HL-60 (cell line): ENCODE measurements around the gene MYL7.

Experiments
- DNase-seq, 2 experiments: peaks; one replicate each; pipeline ENCODE4 v3.0.0-alpha.2; 2010 to 2020; ENCODE audit warnings: low read depth in 1 of 2, low spot score in 1 of 2
- H3K27ac ChIP-seq: fragments of 250-450 bp; sonication (Bioruptor Pico); replicated peaks from 2 replicates; pipeline ENCODE4 v1.5.1; 2020; ENCODE audit warnings: mild to moderate bottlenecking, moderate library complexity
- H3K27me3 ChIP-seq: fragments of 250-450 bp; sonication (Bioruptor Pico); 2 replicates; pipeline ENCODE4 v1.5.1; 2021; ENCODE audit warnings: mild to moderate bottlenecking, moderate library complexity; ENCODE audit not compliant: insufficient read depth, poor library complexity, severe bottlenecking
- H3K4me3 ChIP-seq: replicated peaks from 2 replicates; pipeline ENCODE4 v1.5.1; 2011; ENCODE audit warnings: mild to moderate bottlenecking, control low read depth, low read length; ENCODE audit not compliant: insufficient read depth
- CTCF ChIP-seq: IDR thresholded peaks from one replicate; pipeline ENCODE4 v1.5.1; 2011; ENCODE audit warnings: low read length, control low read depth, inconsistent platforms; ENCODE audit not compliant: insufficient read depth
- GABPA ChIP-seq: IDR thresholded peaks from 2 replicates; pipeline ENCODE4 v1.6.1; 2012; ENCODE audit warnings: low read depth
- POLR2AphosphoS5 ChIP-seq: IDR thresholded peaks from 2 replicates; pipeline ENCODE4 v1.6.1; 2012; ENCODE audit warnings: low read depth
- REST ChIP-seq: IDR thresholded peaks from 2 replicates; pipeline ENCODE4 v1.6.1; 2012; ENCODE audit warnings: low read depth; ENCODE audit not compliant: insufficient replicate concordance
- SPI1 ChIP-seq: IDR thresholded peaks from 2 replicates; pipeline ENCODE4 v1.6.1; 2012; ENCODE audit warnings: low read depth, mild to moderate bottlenecking, borderline replicate concordance

Gene MYL7

GRCh38 chr7:44107961-44108767 lies 33.0 kb downstream of the MYL7 start:
- TF ChIP-seq SPI1 (no peak), REST (no peak), POLR2AphosphoS5 (no peak), GABPA (no peak), CTCF (no peak)
- no peak overlapping the region for H3K4me3 ChIP-seq

GRCh38 chr7:44107116-44107960 lies 33.8 kb downstream of the MYL7 start:
- Histone ChIP-seq H3K27me3 (peaks cover 6% of the 10 kb centered on the region), H3K27ac (no peak overlapping the region), H3K4me3 (no peak overlapping the region)
- DNase-seq = no peak
- no peak for TF ChIP-seq GABPA
- no peak for TF ChIP-seq SPI1
- no peak for TF ChIP-seq POLR2AphosphoS5
- no peak for TF ChIP-seq CTCF
- TF ChIP-seq REST = no peak

More at GRCh38 chr7:44107961-44108767, 33.0 kb downstream of the MYL7 start:
- DNase-seq = no peak
- Histone ChIP-seq H3K27me3 (peaks cover 6% of the 10 kb centered on the region), H3K27ac (no peak overlapping the region)

- DNase-seq = no peak
- H3K27ac ChIP-seq = no peak overlapping the region
- H3K27me3 ChIP-seq = peaks cover 6% of the 10 kb centered on the region
- no peak overlapping the region for H3K4me3 ChIP-seq
- TF ChIP-seq POLR2AphosphoS5 (no peak), REST (no peak), GABPA (no peak), SPI1 (no peak), CTCF (no peak)
These were observed 34.6 kb downstream of the MYL7 start for GRCh38 chr7:44106311-44107065.
